Neural progenitor cell (in vitro differentiated cells): ENCODE data around the gene TNS3. TPM values are rescaled to one million over a fixed set of nuclear protein-coding genes. Genes with fewer than 3 reads are reported as not detected.

Experiments
- DNase-seq: peaks from one replicate; pipeline ENCODE4 v3.0.0-alpha.2; 2016; ENCODE audit warnings: low spot score
- H2AFZ ChIP-seq: fragments of 200-600 bp; sonication (generic); replicated peaks from 2 replicates; pipeline ENCODE4 v1.6.1; 2016; ENCODE audit warnings: antibody characterized with exemption
- H3F3A ChIP-seq: fragments of 200-600 bp; sonication (generic); 2 replicates; pipeline ENCODE4 v1.6.1; 2016; ENCODE audit warnings: antibody characterized with exemption, low read depth
- H3K27ac ChIP-seq: fragments of 200-600 bp; sonication (generic); 2 replicates; pipeline ENCODE4 v1.5.1; 2016; ENCODE audit warnings: mild to moderate bottlenecking
- H3K27me3 ChIP-seq: fragments of 200-600 bp; sonication (generic); 2 replicates; pipeline ENCODE4 v1.6.1; 2016; ENCODE audit warnings: mild to moderate bottlenecking, moderate library complexity
- H3K36me3 ChIP-seq: fragments of 200-600 bp; sonication (generic); 2 replicates; pipeline ENCODE4 v1.5.1; 2016
- H3K4me1 ChIP-seq: fragments of 200-600 bp; sonication (generic); 2 replicates; pipeline ENCODE4 v1.6.1; 2016; ENCODE audit warnings: mixed run types
- H3K4me2 ChIP-seq: fragments of 200-600 bp; sonication (generic); 2 replicates; pipeline ENCODE4 v1.6.1; 2016
- H3K4me3 ChIP-seq: fragments of 200-600 bp; sonication (generic); 2 replicates; pipeline ENCODE4 v1.5.1; 2016
- H3K79me2 ChIP-seq: fragments of 200-600 bp; sonication (generic); 2 replicates; pipeline ENCODE4 v1.6.1; 2016; ENCODE audit warnings: low read depth
- H3K9ac ChIP-seq: fragments of 200-600 bp; sonication (generic); 2 replicates; pipeline ENCODE4 v1.6.1; 2016
- H3K9me3 ChIP-seq: fragments of 200-600 bp; sonication (generic); 2 replicates; pipeline ENCODE4 v1.5.1; 2016; ENCODE audit warnings: low read depth
- H4K20me1 ChIP-seq: fragments of 200-600 bp; sonication (generic); 2 replicates; pipeline ENCODE4 v1.6.1; 2016; ENCODE audit warnings: low read depth
- H3K27ac Mint-ChIP-seq: 3 replicates; pipeline ENCODE4 v1.8.0; 2021; ENCODE audit warnings: mixed read lengths
- H3K27me3 Mint-ChIP-seq: 2 replicates; pipeline ENCODE4 v1.8.0; 2022; ENCODE audit warnings: low read depth, mild to moderate bottlenecking, inconsistent platforms, moderate library complexity, mixed read lengths; ENCODE audit not compliant: insufficient read depth
- H3K36me3 Mint-ChIP-seq: 3 replicates; pipeline ENCODE4 v1.8.0; 2021; ENCODE audit warnings: mixed read lengths
- H3K4me1 Mint-ChIP-seq: 3 replicates; pipeline ENCODE4 v1.8.0; 2021; ENCODE audit warnings: mixed read lengths
- H3K4me3 Mint-ChIP-seq: 3 replicates; pipeline ENCODE4 v1.8.0; 2021; ENCODE audit warnings: mild to moderate bottlenecking, moderate library complexity, mixed read lengths
- H3K9me3 Mint-ChIP-seq: 3 replicates; pipeline ENCODE4 v1.8.0; 2020; ENCODE audit warnings: mixed read lengths
- CTCF ChIP-seq: fragments of 200-600 bp; sonication (generic); IDR thresholded peaks from 2 replicates; pipeline ENCODE4 v1.5.1; 2017; ENCODE audit warnings: antibody characterized with exemption, mild to moderate bottlenecking
- EZH2 ChIP-seq: fragments of 200-600 bp; sonication (generic); IDR thresholded peaks from 2 replicates; pipeline ENCODE4 v1.6.1; 2017; ENCODE audit warnings: antibody characterized with exemption, mild to moderate bottlenecking, moderate library complexity
- EZH2phosphoT487 ChIP-seq: fragments of 200-600 bp; sonication (generic); IDR thresholded peaks from 2 replicates; pipeline ENCODE4 v1.6.1; 2017; ENCODE audit warnings: antibody characterized with exemption
- total RNA-seq: library from RNA; depleted of rRNA; stranded (reverse); fragments of >200 nt; gene quantifications from 2 replicates; pipeline ENCODE4 v1.2.3, GENCODE V29; 2015; ENCODE audit warnings: low replicate concordance

TNS3 gene
- total RNA-seq, 1 donor from 2014 or later = 15.0 TPM

- no peak overlapping the region for H3K27ac Mint-ChIP-seq
- TF ChIP-seq EZH2 (no peak), CTCF (no peak), EZH2phosphoT487 (no peak)
- H3K9me3 Mint-ChIP-seq = no peaks in the 10 kb centered on the region
- H3K4me3 Mint-ChIP-seq = no peak overlapping the region
- Histone ChIP-seq H3K79me2 (no peaks in the 10 kb centered on the region), H3K27ac (no peak overlapping the region), H3K9me3 (no peaks in the 10 kb centered on the region), H3K4me3 (no peak overlapping the region), H3K27me3 (no peaks in the 10 kb centered on the region), H2AFZ (no peak overlapping the region), H3K36me3 (no peaks in the 10 kb centered on the region), H4K20me1 (no peaks in the 10 kb centered on the region), H3K4me1 (no peaks in the 10 kb centered on the region), H3F3A (no peaks in the 10 kb centered on the region), H3K9ac (no peak overlapping the region), H3K4me2 (no peak overlapping the region)
- peaks cover 18% of the 10 kb centered on the region for H3K36me3 Mint-ChIP-seq
- H3K27me3 Mint-ChIP-seq = peaks cover 2% of the 10 kb centered on the region
- no peaks in the 10 kb centered on the region for H3K4me1 Mint-ChIP-seq
- no peak for DNase-seq
These were observed 300.8 kb downstream of the TNS3 start for GRCh38 chr7:47281161-47281560.

- Histone ChIP-seq H3K4me2 (no peak overlapping the region), H3K27me3 (no peaks in the 10 kb centered on the region), H3K9me3 (no peaks in the 10 kb centered on the region), H3K4me1 (no peaks in the 10 kb centered on the region), H3K4me3 (no peak overlapping the region), H3K36me3 (no peaks in the 10 kb centered on the region), H4K20me1 (no peaks in the 10 kb centered on the region), H3K9ac (no peak overlapping the region), H3F3A (no peaks in the 10 kb centered on the region), H3K27ac (no peak overlapping the region), H2AFZ (no peak overlapping the region), H3K79me2 (no peaks in the 10 kb centered on the region)
- peaks cover 13% of the 10 kb centered on the region for H3K36me3 Mint-ChIP-seq
- DNase-seq = no peak
- TF ChIP-seq EZH2phosphoT487 = no peak
- no peak for TF ChIP-seq EZH2
- no peak for TF ChIP-seq CTCF
- no peak overlapping the region for H3K4me3 Mint-ChIP-seq
- peaks cover 2% of the 10 kb centered on the region for H3K27me3 Mint-ChIP-seq
- H3K27ac Mint-ChIP-seq = no peak overlapping the region
- no peaks in the 10 kb centered on the region for H3K4me1 Mint-ChIP-seq
- no peaks in the 10 kb centered on the region for H3K9me3 Mint-ChIP-seq
These were observed 301.8 kb downstream of the TNS3 start for GRCh38 chr7:47280114-47280513.

- Mint-ChIP-seq H3K9me3 (no peaks in the 10 kb centered on the region), H3K4me1 (no peaks in the 10 kb centered on the region), H3K27ac (no peak overlapping the region), H3K36me3 (peaks cover 14% of the 10 kb centered on the region), H3K27me3 (peaks cover 2% of the 10 kb centered on the region), H3K4me3 (no peak overlapping the region)
- Histone ChIP-seq H3K36me3 (no peaks in the 10 kb centered on the region), H4K20me1 (no peaks in the 10 kb centered on the region), H3K4me2 (no peak overlapping the region), H3K9me3 (no peaks in the 10 kb centered on the region), H3F3A (no peaks in the 10 kb centered on the region), H3K27ac (no peak overlapping the region), H3K4me1 (no peaks in the 10 kb centered on the region), H3K4me3 (no peak overlapping the region), H3K9ac (no peak overlapping the region), H2AFZ (no peak overlapping the region), H3K27me3 (no peaks in the 10 kb centered on the region), H3K79me2 (no peaks in the 10 kb centered on the region)
- TF ChIP-seq CTCF = no peak
- TF ChIP-seq EZH2 = no peak
- TF ChIP-seq EZH2phosphoT487 = no peak
- no peak for DNase-seq
These were observed 303.9 kb downstream of the TNS3 start for GRCh38 chr7:47278043-47278442.
